HCT116 (cell line): ENCODE results near the gene PCCA. TPM values are rescaled to one million over a fixed set of nuclear protein-coding genes. Genes with fewer than 3 reads are reported as not detected.

Source experiments
- ATAC-seq: fragments of 200-7000 bp; cut with Tn5 transposase; 2 replicates; pipeline ENCODE4 v1.9.1; 2020; ENCODE audit warnings: mild to moderate bottlenecking, moderate library complexity
- BruUV-seq: library from RNA; stranded (reverse); fragments of 400-500 nt; replicated peaks from 2 replicates; lab custom pipeline; 2021; lab: Mats Ljungman, UMichigan
- CTCF ChIA-PET: fragments of 300-600 bp; sonication (Branson Sonifier 250); formaldehyde crosslinking; loops from one replicate; lab custom pipeline; 2021; ENCODE audit warnings: antibody characterized with exemption; lab: Charles Lee
- POLR2A ChIA-PET: fragments of 300-600, 350-600 bp; sonication (Branson Sonifier 250); formaldehyde crosslinking; loops from one replicate; lab custom pipeline; 2021; ENCODE audit warnings: antibody characterized with exemption; lab: Charles Lee
- RAD21 ChIA-PET, 2 experiments: fragments of 300-600 bp; sonication (Branson Sonifier 250); formaldehyde crosslinking; loops; one replicate each; lab custom pipeline; 2023; ENCODE audit warnings: low total read pairs in 2 of 2; ENCODE audit not compliant: uncharacterized antibody in 2 of 2, unreplicated experiment in 2 of 2, low non-redundant PET in 1 of 2; lab: Charles Lee
- DNase-seq: peaks from one replicate; pipeline ENCODE4 v3.0.0-alpha.2; 2010; ENCODE audit warnings: low read depth, low spot score
- H2AFZ ChIP-seq: fragments of 200-600 bp; shearing (Covaris generic), sonication (generic); 2 replicates; pipeline ENCODE4 v1.6.1; 2017; ENCODE audit warnings: low read depth, mixed run types, mixed read lengths, antibody characterized with exemption, low read length; ENCODE audit not compliant: poor library complexity, severe bottlenecking
- H3K27ac ChIP-seq: 2 replicates; pipeline ENCODE4 v1.5.1; 2012; ENCODE audit warnings: low read depth, low read length
- H3K27me3 ChIP-seq: fragments of 200-600 bp; sonication (generic); 2 replicates; pipeline ENCODE4 v1.6.1; 2016; ENCODE audit warnings: mixed run types, low read length, mixed read lengths; ENCODE audit not compliant: insufficient read depth
- H3K36me3 ChIP-seq, 2 experiments: fragments of 200-500 bp in 1 of 2; fragments of 200-600 bp in 1 of 2; sonication (Bioruptor generic) in 1 of 2; sonication (generic) in 1 of 2; 2 replicates each; pipeline versions ENCODE4 v1.5.1 to v1.6.1; 2014 to 2016; ENCODE audit warnings: low read length in 2 of 2, inconsistent platforms in 1 of 2, mixed read lengths in 1 of 2, mixed run types in 1 of 2; ENCODE audit not compliant: insufficient read depth in 2 of 2, control insufficient read depth in 1 of 2
- H3K4me1 ChIP-seq, 2 experiments: fragments of 200-600 bp in 1 of 2; sonication (generic) in 1 of 2; 2 replicates each; pipeline versions ENCODE4 v1.5.1 to v1.6.1; 2012 to 2017; ENCODE audit warnings: low read length in 2 of 2, inconsistent platforms in 1 of 2, mild to moderate bottlenecking in 1 of 2, mixed read lengths in 1 of 2, mixed run types in 1 of 2, moderate library complexity in 1 of 2; ENCODE audit not compliant: insufficient read depth in 2 of 2, control insufficient read depth in 1 of 2
- H3K4me2 ChIP-seq: fragments of 200-600 bp; sonication (generic); 2 replicates; pipeline ENCODE4 v1.6.1; 2017; ENCODE audit warnings: mixed run types, low read length, mixed read lengths
- H3K4me3 ChIP-seq, 2 experiments: fragments of 200-600 bp in 1 of 2; sonication (generic) in 1 of 2; replicated peaks in 1 of 2; 2 replicates each; pipeline ENCODE4 v1.5.1; 2011 to 2016; ENCODE audit warnings: low read length in 2 of 2, control low read depth in 1 of 2, low read depth in 1 of 2, mild to moderate bottlenecking in 1 of 2, mixed read lengths in 1 of 2, mixed run types in 1 of 2
- H3K79me2 ChIP-seq: fragments of 200-600 bp; sonication (generic); 2 replicates; pipeline ENCODE4 v1.6.1; 2017; ENCODE audit warnings: mild to moderate bottlenecking, mixed run types, low read length, moderate library complexity, mixed read lengths; ENCODE audit not compliant: insufficient read depth
- H3K9ac ChIP-seq: fragments of 200-600 bp; sonication (generic); 2 replicates; pipeline ENCODE4 v1.6.1; 2016; ENCODE audit warnings: low read length, mixed read lengths
- H3K9me2 ChIP-seq: fragments of 200-600 bp; sonication (generic), shearing (Covaris generic); 2 replicates; pipeline ENCODE4 v1.6.1; 2017; ENCODE audit warnings: mixed run types, mild to moderate bottlenecking, moderate library complexity; ENCODE audit not compliant: insufficient read depth
- H3K9me3 ChIP-seq, 2 experiments: fragments of 200-500 bp in 1 of 2; fragments of 200-600 bp in 1 of 2; sonication (Bioruptor generic) in 1 of 2; sonication (generic) in 1 of 2; 2 replicates each; pipeline ENCODE4 v1.6.1; 2014 to 2017; ENCODE audit warnings: low read length in 2 of 2, mixed read lengths in 2 of 2, inconsistent platforms in 1 of 2, low read depth in 1 of 2, mild to moderate bottlenecking in 1 of 2, mixed run types in 1 of 2, moderate library complexity in 1 of 2; ENCODE audit not compliant: control insufficient read depth in 1 of 2, insufficient read depth in 1 of 2
- H4K20me1 ChIP-seq: fragments of 200-600 bp; sonication (generic), shearing (Covaris generic); 2 replicates; pipeline ENCODE4 v1.6.1; 2017; ENCODE audit warnings: mixed run types, mild to moderate bottlenecking, moderate library complexity; ENCODE audit not compliant: insufficient read depth
- EZH2 ChIP-seq: fragments of 200-600 bp; sonication (generic); IDR thresholded peaks from 2 replicates; pipeline ENCODE4 v1.6.1; 2017; ENCODE audit warnings: antibody characterized with exemption, mixed run types
- EZH2phosphoT487 ChIP-seq: fragments of 200-600 bp; IDR thresholded peaks from 2 replicates; pipeline ENCODE4 v1.6.1; 2018; ENCODE audit warnings: antibody characterized with exemption, borderline replicate concordance
- JUND ChIP-seq: IDR thresholded peaks from 2 replicates; pipeline ENCODE4 v1.6.1; 2012
- POLR2A ChIP-seq: IDR thresholded peaks from 2 replicates; pipeline ENCODE4 v1.7.0; 2011; ENCODE audit warnings: borderline replicate concordance; ENCODE audit not compliant: insufficient read depth, insufficient read length; ENCODE audit errors: extremely low read depth
- POLR2AphosphoS5 ChIP-seq: IDR thresholded peaks from 2 replicates; pipeline ENCODE4 v1.6.1; 2011; ENCODE audit warnings: mild to moderate bottlenecking, low read depth, low read length, moderate library complexity
- SIN3A ChIP-seq: IDR thresholded peaks from 2 replicates; pipeline ENCODE4 v1.6.1; 2012; ENCODE audit warnings: low read depth
- SP1 ChIP-seq: IDR thresholded peaks from 2 replicates; pipeline ENCODE4 v1.6.1; 2012; ENCODE audit warnings: low read depth
- SRF ChIP-seq: IDR thresholded peaks from 2 replicates; pipeline ENCODE4 v1.6.1; 2012; ENCODE audit warnings: low read depth
- TCF7L2 ChIP-seq: IDR thresholded peaks from 2 replicates; pipeline ENCODE4 v1.7.0; 2011; ENCODE audit warnings: borderline replicate concordance, inconsistent platforms; ENCODE audit not compliant: insufficient read depth, insufficient read length; ENCODE audit errors: extremely low read depth
- YY1 ChIP-seq: IDR thresholded peaks from 2 replicates; pipeline ENCODE4 v1.6.1; 2011; ENCODE audit warnings: low read length, low read depth, moderate library complexity, mild to moderate bottlenecking; ENCODE audit not compliant: insufficient replicate concordance; ENCODE audit errors: extremely low read depth
- ZFX ChIP-seq: fragments of 450-650 bp; IDR thresholded peaks from 2 replicates; pipeline ENCODE4 v1.6.1; 2017
- ZNF274 ChIP-seq: fragments of 200-500 bp; sonication (Bioruptor generic); IDR thresholded peaks from 2 replicates; pipeline ENCODE4 v1.6.1; 2014; ENCODE audit warnings: mild to moderate bottlenecking, low read depth, low read length, inconsistent platforms
- intact Hi-C: fragments of 100-400 bp; cut with micrococcal nuclease; formaldehyde crosslinking; loops from 2 replicates; pipeline ENCODE4 v1.10.0; 2022
- total RNA-seq: library from RNA; stranded (reverse); gene quantifications from one replicate; pipeline ENCODE4 v1.2.1, GENCODE V29; 2021; ENCODE audit not compliant: unreplicated experiment
- TF ChIP-seq, protein P1 (sequence below): IDR thresholded peaks from 2 replicates; pipeline ENCODE4 v1.6.1; 2012; ENCODE audit warnings: low read depth
- TF ChIP-seq, protein P2 (sequence below): IDR thresholded peaks from 2 replicates; pipeline ENCODE4 v1.6.1; 2012
- TF ChIP-seq, protein P3 (sequence below), 3 experiments: fragments of 200-600 bp in 1 of 3; sonication (generic) in 1 of 3; IDR thresholded peaks in 2 of 3; conservative IDR thresholded peaks in 1 of 3; 2 replicates each; pipeline ENCODE4 v1.5.1; 2012 to 2017; ENCODE audit warnings: low read depth in 2 of 3, low read length in 2 of 3, antibody characterized with exemption in 1 of 3, borderline replicate concordance in 1 of 3, control low read depth in 1 of 3, mild to moderate bottlenecking in 1 of 3, mixed read lengths in 1 of 3, mixed run types in 1 of 3, moderate library complexity in 1 of 3; ENCODE audit not compliant: insufficient read depth in 1 of 3
- TF ChIP-seq, protein P4 (sequence below): IDR thresholded peaks from 2 replicates; pipeline ENCODE4 v1.6.1; 2012

PCCA gene
- total RNA-seq, 1 experiment from 2014 or later: 23.0 TPM

DNA sequence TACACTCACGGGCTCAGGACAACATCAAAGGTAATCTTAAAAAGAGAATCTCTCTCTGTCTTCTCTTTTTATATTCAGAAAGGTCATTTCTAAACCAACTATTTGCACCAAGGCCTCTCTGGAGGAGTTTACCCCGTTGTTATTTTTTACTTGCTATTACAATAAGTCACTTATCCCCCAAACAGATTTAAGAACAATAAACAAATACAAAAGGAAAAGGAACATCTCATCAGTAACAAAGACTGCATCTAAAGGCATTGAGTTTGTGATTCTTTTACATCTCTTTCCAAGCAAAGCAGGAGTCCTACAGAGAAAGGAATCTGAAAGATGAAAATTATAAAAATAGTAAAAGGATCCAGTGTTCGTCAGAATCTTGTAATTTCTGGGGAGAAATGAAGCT is 424.3 kb downstream of the PCCA start (continued):
- TF ChIP-seq, protein P1, sequence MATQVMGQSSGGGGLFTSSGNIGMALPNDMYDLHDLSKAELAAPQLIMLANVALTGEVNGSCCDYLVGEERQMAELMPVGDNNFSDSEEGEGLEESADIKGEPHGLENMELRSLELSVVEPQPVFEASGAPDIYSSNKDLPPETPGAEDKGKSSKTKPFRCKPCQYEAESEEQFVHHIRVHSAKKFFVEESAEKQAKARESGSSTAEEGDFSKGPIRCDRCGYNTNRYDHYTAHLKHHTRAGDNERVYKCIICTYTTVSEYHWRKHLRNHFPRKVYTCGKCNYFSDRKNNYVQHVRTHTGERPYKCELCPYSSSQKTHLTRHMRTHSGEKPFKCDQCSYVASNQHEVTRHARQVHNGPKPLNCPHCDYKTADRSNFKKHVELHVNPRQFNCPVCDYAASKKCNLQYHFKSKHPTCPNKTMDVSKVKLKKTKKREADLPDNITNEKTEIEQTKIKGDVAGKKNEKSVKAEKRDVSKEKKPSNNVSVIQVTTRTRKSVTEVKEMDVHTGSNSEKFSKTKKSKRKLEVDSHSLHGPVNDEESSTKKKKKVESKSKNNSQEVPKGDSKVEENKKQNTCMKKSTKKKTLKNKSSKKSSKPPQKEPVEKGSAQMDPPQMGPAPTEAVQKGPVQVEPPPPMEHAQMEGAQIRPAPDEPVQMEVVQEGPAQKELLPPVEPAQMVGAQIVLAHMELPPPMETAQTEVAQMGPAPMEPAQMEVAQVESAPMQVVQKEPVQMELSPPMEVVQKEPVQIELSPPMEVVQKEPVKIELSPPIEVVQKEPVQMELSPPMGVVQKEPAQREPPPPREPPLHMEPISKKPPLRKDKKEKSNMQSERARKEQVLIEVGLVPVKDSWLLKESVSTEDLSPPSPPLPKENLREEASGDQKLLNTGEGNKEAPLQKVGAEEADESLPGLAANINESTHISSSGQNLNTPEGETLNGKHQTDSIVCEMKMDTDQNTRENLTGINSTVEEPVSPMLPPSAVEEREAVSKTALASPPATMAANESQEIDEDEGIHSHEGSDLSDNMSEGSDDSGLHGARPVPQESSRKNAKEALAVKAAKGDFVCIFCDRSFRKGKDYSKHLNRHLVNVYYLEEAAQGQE: no peak

DNA sequence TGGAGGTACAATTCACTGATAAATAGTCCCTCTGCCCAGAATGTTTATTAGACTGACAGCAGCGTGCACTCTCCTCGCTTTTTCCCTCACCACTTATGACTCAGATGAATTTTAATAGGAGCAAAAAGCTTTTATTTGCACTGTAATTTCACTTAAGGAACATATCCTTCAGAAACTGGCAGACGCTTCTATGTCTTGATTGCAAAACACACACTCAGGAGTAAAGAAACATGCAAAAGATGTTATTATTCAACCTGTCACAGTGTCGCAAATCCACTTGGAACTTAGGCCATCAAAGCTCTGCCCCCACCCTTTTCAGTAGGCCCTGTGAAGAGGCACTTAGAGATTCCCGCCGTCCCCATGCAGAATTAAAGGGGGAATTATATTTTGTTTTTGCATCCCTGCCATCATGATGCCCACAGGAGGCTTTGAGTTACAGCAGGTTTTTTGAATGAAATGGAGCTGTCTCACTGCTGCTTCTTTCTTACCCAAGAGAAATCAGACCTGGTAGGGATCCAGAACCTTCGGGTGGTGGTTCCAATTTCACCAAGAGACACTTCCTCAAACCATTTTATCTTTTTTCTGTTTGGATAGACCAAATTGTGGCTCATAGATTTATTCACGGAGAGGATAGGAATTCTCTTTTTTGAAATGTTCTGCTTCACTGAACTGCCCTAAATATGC is 425.2 kb downstream of the PCCA start:
- RAD21 ChIA-PET: interaction anchor here (1.0 to 1.6 kb wide), 7 partner anchors 71 to 859 kb away, joined by 3 to 5 read pairs (median 4); no protein-coding TSS in a partner anchor
- Histone ChIP-seq H3K27me3 (no peaks in the 10 kb centered on the region), H3K4me3 (no peak overlapping the region)
- TF ChIP-seq SIN3A (no peak), EZH2phosphoT487 (no peak), ZFX (no peak), POLR2A (no peak), ZNF274 (no peak), JUND (no peak), EZH2 (no peak), TCF7L2 (no peak), SRF (no peak), SP1 (no peak), POLR2AphosphoS5 (no peak), YY1 (no peak)
- TF ChIP-seq, protein P2, sequence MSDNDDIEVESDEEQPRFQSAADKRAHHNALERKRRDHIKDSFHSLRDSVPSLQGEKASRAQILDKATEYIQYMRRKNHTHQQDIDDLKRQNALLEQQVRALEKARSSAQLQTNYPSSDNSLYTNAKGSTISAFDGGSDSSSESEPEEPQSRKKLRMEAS: no peak
- TF ChIP-seq, protein P3, sequence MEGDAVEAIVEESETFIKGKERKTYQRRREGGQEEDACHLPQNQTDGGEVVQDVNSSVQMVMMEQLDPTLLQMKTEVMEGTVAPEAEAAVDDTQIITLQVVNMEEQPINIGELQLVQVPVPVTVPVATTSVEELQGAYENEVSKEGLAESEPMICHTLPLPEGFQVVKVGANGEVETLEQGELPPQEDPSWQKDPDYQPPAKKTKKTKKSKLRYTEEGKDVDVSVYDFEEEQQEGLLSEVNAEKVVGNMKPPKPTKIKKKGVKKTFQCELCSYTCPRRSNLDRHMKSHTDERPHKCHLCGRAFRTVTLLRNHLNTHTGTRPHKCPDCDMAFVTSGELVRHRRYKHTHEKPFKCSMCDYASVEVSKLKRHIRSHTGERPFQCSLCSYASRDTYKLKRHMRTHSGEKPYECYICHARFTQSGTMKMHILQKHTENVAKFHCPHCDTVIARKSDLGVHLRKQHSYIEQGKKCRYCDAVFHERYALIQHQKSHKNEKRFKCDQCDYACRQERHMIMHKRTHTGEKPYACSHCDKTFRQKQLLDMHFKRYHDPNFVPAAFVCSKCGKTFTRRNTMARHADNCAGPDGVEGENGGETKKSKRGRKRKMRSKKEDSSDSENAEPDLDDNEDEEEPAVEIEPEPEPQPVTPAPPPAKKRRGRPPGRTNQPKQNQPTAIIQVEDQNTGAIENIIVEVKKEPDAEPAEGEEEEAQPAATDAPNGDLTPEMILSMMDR (IDR thresholded peaks at IDR 0.05 in 2 of 3, conservative IDR thresholded peaks at IDR 0.05 in 1 of 3; ENCODE audit: borderline replicate concordance in 1 of 3, insufficient read depth in 1 of 3, low read depth in 2 of 3, low read length in 2 of 3): no peak
- TF ChIP-seq, protein P4, sequence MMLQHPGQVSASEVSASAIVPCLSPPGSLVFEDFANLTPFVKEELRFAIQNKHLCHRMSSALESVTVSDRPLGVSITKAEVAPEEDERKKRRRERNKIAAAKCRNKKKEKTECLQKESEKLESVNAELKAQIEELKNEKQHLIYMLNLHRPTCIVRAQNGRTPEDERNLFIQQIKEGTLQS: no peak

More for the DNA sequence above, 425.2 kb downstream of the PCCA start:
- Histone ChIP-seq H3K36me3 (no peaks in the 10 kb centered on the region), H3K4me1 (peaks cover 32 to 33% of the 10 kb centered on the region in 2 experiments), H3K9me3 (no peaks in the 10 kb centered on the region), H3K79me2 (no peaks in the 10 kb centered on the region), H2AFZ (no peak overlapping the region), H4K20me1 (no peaks in the 10 kb centered on the region), H3K4me2 (0 out of 2 replicates have a peak overlapping the region, but pooled peaks have one; percentile 2), H3K9ac (no peak overlapping the region), H3K9me2 (no peaks in the 10 kb centered on the region), H3K27ac (no peak overlapping the region)
- ATAC-seq: no peak
- POLR2A ChIA-PET: no interaction called here
- intact Hi-C loops: loop anchor here (1.0 to 10.0 kb wide), 8 partner anchors 71 to 598 kb away; partner anchors contain the start of gene PCCA
- no TSS peak for BruUV-seq
- CTCF ChIA-PET: interaction anchor here (1.0 to 2.1 kb wide), 14 partner anchors 10 to 747 kb away, joined by 3 to 11 read pairs (median 4); partner anchors contain the start of gene PCCA
- no peak for DNase-seq
